GM13976 (cell line): ENCODE data around the gene GRK3.
A peak's percentile ranks its signal among the peaks of the same experiment; 100 is the strongest.

Source experiments
- DNase-seq: peaks from one replicate; pipeline ENCODE4 v3.0.0; 2012; ENCODE audit warnings: low spot score
- in situ Hi-C: fragments of 300-500 bp; cut with MboI; formaldehyde crosslinking; loops from one replicate; pipeline ENCODE4 v1.12.0; 2022; ENCODE audit warnings: low sequenced_read_pairs, mixed read lengths, inconsistent platforms; ENCODE audit not compliant: unreplicated experiment
- TF ChIP-seq, protein P1 (sequence below): IDR thresholded peaks from 2 replicates; pipeline ENCODE4 v1.5.1; 2012; ENCODE audit warnings: borderline replicate concordance, mild to moderate bottlenecking; ENCODE audit not compliant: insufficient read depth; ENCODE audit errors: extremely low read depth, missing control alignments, control extremely low read depth

The GRK3 gene

DNA sequence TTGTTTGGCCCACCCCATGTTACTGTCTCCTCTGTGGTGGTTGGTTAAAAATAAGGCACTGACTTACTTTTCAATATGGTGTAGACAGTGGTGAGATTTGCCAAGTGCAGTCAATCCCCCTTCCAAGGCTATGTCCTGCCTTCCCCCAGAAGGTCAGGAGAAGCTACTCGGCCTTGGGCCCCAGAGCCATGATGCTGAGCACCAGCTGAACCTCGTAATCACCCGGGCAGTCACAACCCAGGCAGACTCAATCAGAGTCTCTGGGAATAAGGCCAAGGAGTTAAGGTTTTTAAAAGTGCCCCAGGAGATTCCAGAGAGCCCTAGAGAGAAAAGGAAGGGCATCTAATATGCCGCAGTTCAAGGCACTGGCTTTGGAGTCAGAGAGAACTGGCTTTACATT is 201.3 kb downstream of the GRK3 start:
- in situ Hi-C loops = no loop called here
- TF ChIP-seq, protein P1, sequence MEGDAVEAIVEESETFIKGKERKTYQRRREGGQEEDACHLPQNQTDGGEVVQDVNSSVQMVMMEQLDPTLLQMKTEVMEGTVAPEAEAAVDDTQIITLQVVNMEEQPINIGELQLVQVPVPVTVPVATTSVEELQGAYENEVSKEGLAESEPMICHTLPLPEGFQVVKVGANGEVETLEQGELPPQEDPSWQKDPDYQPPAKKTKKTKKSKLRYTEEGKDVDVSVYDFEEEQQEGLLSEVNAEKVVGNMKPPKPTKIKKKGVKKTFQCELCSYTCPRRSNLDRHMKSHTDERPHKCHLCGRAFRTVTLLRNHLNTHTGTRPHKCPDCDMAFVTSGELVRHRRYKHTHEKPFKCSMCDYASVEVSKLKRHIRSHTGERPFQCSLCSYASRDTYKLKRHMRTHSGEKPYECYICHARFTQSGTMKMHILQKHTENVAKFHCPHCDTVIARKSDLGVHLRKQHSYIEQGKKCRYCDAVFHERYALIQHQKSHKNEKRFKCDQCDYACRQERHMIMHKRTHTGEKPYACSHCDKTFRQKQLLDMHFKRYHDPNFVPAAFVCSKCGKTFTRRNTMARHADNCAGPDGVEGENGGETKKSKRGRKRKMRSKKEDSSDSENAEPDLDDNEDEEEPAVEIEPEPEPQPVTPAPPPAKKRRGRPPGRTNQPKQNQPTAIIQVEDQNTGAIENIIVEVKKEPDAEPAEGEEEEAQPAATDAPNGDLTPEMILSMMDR = no peak
- DNase-seq = no peak

DNA sequence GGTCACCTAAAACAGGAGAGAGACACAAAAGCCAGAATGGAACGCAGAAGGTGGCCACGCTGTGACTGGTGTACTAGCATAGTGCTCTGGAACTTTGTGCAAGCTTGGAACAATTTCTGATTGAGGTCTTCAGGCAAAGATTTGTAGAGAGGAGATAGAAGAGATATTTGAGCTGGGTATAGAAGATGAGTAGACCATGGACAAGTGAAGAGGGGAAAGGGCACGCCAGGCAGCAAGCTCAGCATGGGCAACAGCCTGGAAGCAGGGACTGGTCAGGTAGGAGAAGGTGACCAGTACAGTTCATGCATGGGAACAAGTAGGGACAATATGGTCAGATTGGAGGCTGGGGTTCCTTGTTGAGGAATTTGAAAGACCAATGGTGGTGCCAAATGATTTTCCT is 201.9 kb downstream of the GRK3 start:
- DNase-seq = no peak
- in situ Hi-C loops = no loop called here
- TF ChIP-seq, protein P1 = no peak

DNA sequence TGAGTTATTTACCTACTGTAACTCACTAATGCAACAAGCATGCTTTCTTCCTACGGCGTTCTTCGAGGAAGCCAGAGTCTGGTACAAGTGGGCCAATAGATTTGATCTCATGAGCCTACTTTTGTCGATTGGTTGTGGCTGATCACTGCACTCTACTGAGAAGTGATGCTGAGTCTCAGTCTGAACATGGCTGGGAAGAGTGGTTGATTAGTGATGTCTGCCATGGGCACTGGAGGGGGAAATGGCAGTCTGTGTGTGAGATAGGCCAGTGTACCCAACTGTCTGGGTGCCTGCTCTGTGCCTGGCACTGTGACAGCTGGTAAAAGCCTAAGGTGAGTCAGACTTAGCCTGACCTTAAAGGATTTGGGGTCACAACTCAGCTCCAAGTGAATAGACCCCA is 205.9 kb downstream of the GRK3 start:
- in situ Hi-C loops = loop anchor here (10.0 kb wide), 2 partner anchors 296 to 564 kb away; no protein-coding TSS in a partner anchor
- DNase-seq = no peak

DNA sequence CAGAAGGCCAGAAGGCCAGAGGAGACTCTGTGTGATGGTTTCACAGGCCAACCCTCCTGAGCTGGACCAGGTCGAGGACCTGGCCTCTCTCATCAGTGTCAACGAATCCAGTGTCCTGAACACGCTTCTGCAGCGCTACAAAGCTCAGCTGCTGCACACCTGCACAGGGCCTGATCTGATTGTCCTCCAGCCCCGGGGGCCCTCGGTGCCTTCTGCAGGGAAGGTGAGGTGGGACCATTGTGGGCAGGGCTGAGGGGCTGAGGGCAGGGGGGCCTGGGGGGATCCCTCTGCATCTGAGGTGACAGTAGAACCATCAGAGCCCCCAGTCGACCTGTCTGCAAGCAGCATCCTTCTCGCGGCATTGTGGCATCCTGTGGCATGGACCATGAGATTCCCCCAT is 207.8 kb downstream of the GRK3 start:
- in situ Hi-C loops = loop anchor here (10.0 kb wide), 2 partner anchors 297 to 563 kb away; no protein-coding TSS in a partner anchor
- DNase-seq = no peak
- TF ChIP-seq, protein P1 = no peak

More for the DNA sequence above, 205.9 kb downstream of the GRK3 start:
- TF ChIP-seq, protein P1 = no peak

DNA sequence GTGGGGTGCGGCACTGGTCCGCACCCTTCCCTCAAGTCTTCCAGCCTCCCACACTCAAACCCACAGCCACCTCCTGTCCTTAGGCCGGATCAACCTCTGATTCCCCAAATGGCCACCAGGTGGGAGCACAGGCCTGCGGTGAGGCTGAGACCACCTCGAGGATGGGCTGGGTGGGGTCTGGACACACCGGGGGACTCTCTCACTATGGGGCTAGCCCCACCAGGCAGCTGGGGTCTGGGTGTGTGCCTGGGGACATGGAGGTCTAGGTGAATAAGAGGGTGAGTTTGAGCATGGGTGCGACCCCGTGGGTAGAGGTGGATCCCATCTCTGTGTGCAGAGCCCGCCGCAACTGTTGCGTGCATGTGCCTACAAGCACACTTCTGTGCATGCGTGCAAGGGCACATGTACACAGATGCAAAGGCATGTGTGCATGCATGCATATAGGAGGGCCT is 210.1 kb downstream of the GRK3 start:
- in situ Hi-C loops = loop anchor here (10.0 kb wide), 2 partner anchors 300 to 560 kb away; no protein-coding TSS in a partner anchor
- TF ChIP-seq, protein P1 = peak; percentile 28
- DNase-seq = peak; percentile 59

DNA sequence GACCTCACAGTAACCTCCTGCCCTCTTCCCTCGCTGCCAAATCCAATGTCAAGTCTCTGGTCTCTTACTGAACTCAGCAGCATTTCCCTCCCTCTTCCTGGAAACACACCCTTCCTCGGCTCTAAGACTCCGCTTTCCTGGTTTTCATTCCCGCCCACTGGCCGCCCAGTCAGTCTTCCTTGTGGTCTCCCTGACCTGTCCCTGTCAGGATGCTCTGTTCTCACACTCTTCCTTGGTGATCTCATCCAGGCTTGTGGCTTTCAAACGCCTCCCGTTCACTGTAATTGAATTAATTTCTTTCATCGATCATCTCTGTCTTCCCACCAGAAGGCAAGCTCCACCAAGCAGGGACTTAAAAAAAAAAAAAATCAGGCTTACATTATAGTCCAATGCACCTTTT is 211.1 kb downstream of the GRK3 start:
- TF ChIP-seq, protein P1 = no peak
- in situ Hi-C loops = loop anchor here (10.0 kb wide), 2 partner anchors 301 to 559 kb away; no protein-coding TSS in a partner anchor
- DNase-seq = no peak
